Liver (tissue), 9 donors: ENCODE data around the gene FAM13A. TPM values are rescaled to one million over a fixed set of nuclear protein-coding genes. Genes with fewer than 3 reads are reported as not detected.

ENCODE experiments used
- DNase-seq: peaks from one replicate; pipeline ENCODE4 v3.0.0-alpha.2; 2017; ENCODE audit warnings: low spot score
- H3K27ac ChIP-seq, 2 donors: one replicate each; pipeline ENCODE4 v1.7.0; 2013; ENCODE audit warnings: inconsistent platforms in 2 of 2, low read length in 2 of 2, control low read depth in 1 of 2, low read depth in 1 of 2, mild to moderate bottlenecking in 1 of 2
- H3K27me3 ChIP-seq, 4 donors: one replicate each; pipeline versions ENCODE4 v1.6.1 to v1.7.0; 2013; ENCODE audit warnings: low read length in 3 of 4, inconsistent platforms in 1 of 4, mild to moderate bottlenecking in 1 of 4, moderate library complexity in 1 of 4; ENCODE audit not compliant: control insufficient read depth in 4 of 4, insufficient read depth in 4 of 4
- H3K36me3 ChIP-seq, 4 donors: one replicate each; pipeline versions ENCODE4 v1.6.1 to v1.7.0; 2013; ENCODE audit warnings: low read length in 3 of 4, mild to moderate bottlenecking in 3 of 4, low read depth in 1 of 4, moderate library complexity in 1 of 4; ENCODE audit not compliant: control insufficient read depth in 4 of 4, insufficient read depth in 3 of 4
- H3K4me1 ChIP-seq, 4 donors: one replicate each; pipeline versions ENCODE4 v1.6.1 to v1.7.0; 2013; ENCODE audit warnings: low read length in 3 of 4, mild to moderate bottlenecking in 3 of 4, moderate library complexity in 1 of 4; ENCODE audit not compliant: control insufficient read depth in 4 of 4, insufficient read depth in 4 of 4
- H3K4me3 ChIP-seq, 3 donors: one replicate each; pipeline versions ENCODE4 v1.6.1 to v1.7.0; 2013; ENCODE audit warnings: low read length in 3 of 3, control low read depth in 1 of 3, low read depth in 1 of 3, mild to moderate bottlenecking in 1 of 3
- H3K9ac ChIP-seq, 2 donors: one replicate each; pipeline ENCODE4 v1.7.0; 2013; ENCODE audit warnings: low read length in 2 of 2, mild to moderate bottlenecking in 2 of 2, moderate library complexity in 2 of 2, control low read depth in 1 of 2, low read depth in 1 of 2
- H3K9me3 ChIP-seq, 4 donors: one replicate each; pipeline versions ENCODE4 v1.6.1 to v1.7.0; 2013; ENCODE audit warnings: low read length in 3 of 4; ENCODE audit not compliant: control insufficient read depth in 4 of 4
- CTCF ChIP-seq: fragments of 150-350 bp; IDR thresholded peaks from 2 replicates; pipeline ENCODE4 v1.5.1; 2017; ENCODE audit warnings: improper control_type of control experiment, low read depth, low read length; ENCODE audit not compliant: missing input control
- EGR1 ChIP-seq, 2 donors: IDR thresholded peaks; 2 replicates each; pipeline ENCODE4 v1.6.1; 2016 to 2018; ENCODE audit warnings: antibody characterized with exemption in 2 of 2, low read depth in 2 of 2
- FOXA2 ChIP-seq: IDR thresholded peaks from 2 replicates; pipeline ENCODE4 v1.6.1; 2016; ENCODE audit warnings: antibody characterized with exemption
- GABPA ChIP-seq, 2 donors: IDR thresholded peaks in 1 of 2; conservative IDR thresholded peaks in 1 of 2; 2 replicates each; pipeline ENCODE4 v1.6.1; 2016; ENCODE audit warnings: antibody characterized with exemption in 2 of 2, mild to moderate bottlenecking in 1 of 2, moderate library complexity in 1 of 2
- HNF4A ChIP-seq, 2 donors: conservative IDR thresholded peaks; 2 replicates each; pipeline ENCODE4 v1.6.1; 2016; ENCODE audit warnings: antibody characterized with exemption in 2 of 2, mild to moderate bottlenecking in 2 of 2
- HNF4G ChIP-seq: IDR thresholded peaks from 2 replicates; pipeline ENCODE4 v1.6.1; 2016; ENCODE audit warnings: antibody characterized with exemption
- NR2F2 ChIP-seq: IDR thresholded peaks from 2 replicates; pipeline ENCODE4 v1.6.1; 2016; ENCODE audit warnings: antibody characterized with exemption
- RAD21 ChIP-seq, 2 donors: IDR thresholded peaks; 2 replicates each; pipeline ENCODE4 v1.6.1; 2016; ENCODE audit warnings: antibody characterized with exemption in 2 of 2, mild to moderate bottlenecking in 2 of 2
- REST ChIP-seq: IDR thresholded peaks from 2 replicates; pipeline ENCODE4 v1.6.1; 2016; ENCODE audit warnings: antibody characterized with exemption, mild to moderate bottlenecking
- RXRA ChIP-seq, 2 donors: IDR thresholded peaks; 2 replicates each; pipeline ENCODE4 v1.6.1; 2017 to 2018; ENCODE audit warnings: antibody characterized with exemption in 2 of 2, mild to moderate bottlenecking in 1 of 2
- TAF1 ChIP-seq: conservative IDR thresholded peaks from 2 replicates; pipeline ENCODE4 v1.6.1; 2016; ENCODE audit warnings: antibody characterized with exemption, mild to moderate bottlenecking
- YY1 ChIP-seq: IDR thresholded peaks from 2 replicates; pipeline ENCODE4 v1.6.1; 2016; ENCODE audit warnings: antibody characterized with exemption, mild to moderate bottlenecking
- WGBS: extraction: QIAGEN DNeasy Blood & Tissue Kit; methylation state at CpG from one replicate; pipeline ENCODE4 v1.1.7; 2013; 5-methylcytosine and 5-hydroxymethylcytosine counted together
- polyA plus RNA-seq, 2 donors: library from polyadenylated mRNA; stranded (reverse) in 1 of 2; unstranded in 1 of 2; fragments of 200-250 nt in 1 of 2; fragments of >200 nt in 1 of 2; fragmentation: Nextera tagmentation in 1 of 2; extraction: Ambion mirVana in 1 of 2; gene quantifications; one replicate each; pipeline versions ENCODE4 v1.2.1 to v1.2.3, GENCODE V29; 2013 to 2015
- total RNA-seq, 2 donors: library from RNA; depleted of rRNA; stranded (reverse); fragments of >200 nt; gene quantifications; one replicate each; pipeline ENCODE4 v1.2.3, GENCODE V29; 2014
- TF ChIP-seq, protein P1 (sequence below): IDR thresholded peaks from 2 replicates; pipeline ENCODE4 v1.6.1; 2016; ENCODE audit warnings: antibody characterized with exemption
- TF ChIP-seq, protein P2 (sequence below): IDR thresholded peaks from 2 replicates; pipeline ENCODE4 v1.6.1; 2016; ENCODE audit warnings: antibody characterized with exemption
- TF ChIP-seq, protein P3 (sequence below): IDR thresholded peaks from 2 replicates; pipeline ENCODE4 v1.6.1; 2016; ENCODE audit warnings: antibody characterized with exemption
- donor health status: healthy.
- donor health status: healthy.
- donor health status: healthy.
- donor health status: healthy.
- donor health status: healthy.

The FAM13A gene
- total and polyA plus RNA-seq, 4 donors: 14.9 to 52.9 (median 27.6) TPM

DNA sequence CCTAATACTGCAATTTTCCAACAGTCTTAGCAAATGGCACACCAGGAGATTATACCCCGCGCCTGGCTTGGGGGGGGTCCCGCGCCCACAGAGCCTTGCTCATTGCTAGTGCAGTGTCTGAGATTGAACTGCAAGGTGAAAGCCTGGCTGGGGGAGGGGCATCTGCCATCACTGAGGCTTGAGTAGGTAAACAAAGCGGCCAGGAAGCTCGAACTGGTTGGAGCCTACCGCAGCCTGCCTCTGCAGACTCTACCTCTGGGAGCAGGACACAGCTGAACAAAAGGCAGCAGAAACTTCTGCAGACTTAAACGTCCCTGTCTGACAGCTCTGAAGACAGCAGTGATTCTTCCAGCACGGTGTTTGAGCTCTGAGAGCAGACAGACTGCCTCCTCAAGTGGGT is 186.6 kb downstream of the FAM13A start:
- Histone ChIP-seq H3K4me1 (no peaks in the 10 kb centered on the region), H3K9me3 (no peaks in the 10 kb centered on the region), H3K36me3 (no peaks in the 10 kb centered on the region), H3K9ac (no peak overlapping the region), H3K27me3 (no peaks in the 10 kb centered on the region), H3K27ac (no peak overlapping the region), H3K4me3 (no peak overlapping the region)
- TF ChIP-seq YY1: no peak
- no peak for TF ChIP-seq TAF1
- no peak for TF ChIP-seq FOXA2
- DNase-seq: no peak
- WGBS: 92% methylated on average over 9 of the region's 9 CpGs

- H3K4me1 ChIP-seq: no peaks in the 10 kb centered on the region
- no peaks in the 10 kb centered on the region for H3K36me3 ChIP-seq
- no peak overlapping the region for H3K27ac ChIP-seq
- no peak for TF ChIP-seq RXRA (IDR thresholded peaks at IDR 0.05)
- TF ChIP-seq GABPA (IDR thresholded peaks at IDR 0.05 in 1 of 2, conservative IDR thresholded peaks at IDR 0.05 in 1 of 2): no peak
- TF ChIP-seq HNF4G: no peak
- TF ChIP-seq CTCF: no peak
- no peak for TF ChIP-seq HNF4A (conservative IDR thresholded peaks at IDR 0.05)
- TF ChIP-seq TAF1: no peak
- TF ChIP-seq, protein P1, sequence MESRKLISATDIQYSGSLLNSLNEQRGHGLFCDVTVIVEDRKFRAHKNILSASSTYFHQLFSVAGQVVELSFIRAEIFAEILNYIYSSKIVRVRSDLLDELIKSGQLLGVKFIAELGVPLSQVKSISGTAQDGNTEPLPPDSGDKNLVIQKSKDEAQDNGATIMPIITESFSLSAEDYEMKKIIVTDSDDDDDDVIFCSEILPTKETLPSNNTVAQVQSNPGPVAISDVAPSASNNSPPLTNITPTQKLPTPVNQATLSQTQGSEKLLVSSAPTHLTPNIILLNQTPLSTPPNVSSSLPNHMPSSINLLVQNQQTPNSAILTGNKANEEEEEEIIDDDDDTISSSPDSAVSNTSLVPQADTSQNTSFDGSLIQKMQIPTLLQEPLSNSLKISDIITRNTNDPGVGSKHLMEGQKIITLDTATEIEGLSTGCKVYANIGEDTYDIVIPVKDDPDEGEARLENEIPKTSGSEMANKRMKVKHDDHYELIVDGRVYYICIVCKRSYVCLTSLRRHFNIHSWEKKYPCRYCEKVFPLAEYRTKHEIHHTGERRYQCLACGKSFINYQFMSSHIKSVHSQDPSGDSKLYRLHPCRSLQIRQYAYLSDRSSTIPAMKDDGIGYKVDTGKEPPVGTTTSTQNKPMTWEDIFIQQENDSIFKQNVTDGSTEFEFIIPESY: no peak
- TF ChIP-seq, protein P2, sequence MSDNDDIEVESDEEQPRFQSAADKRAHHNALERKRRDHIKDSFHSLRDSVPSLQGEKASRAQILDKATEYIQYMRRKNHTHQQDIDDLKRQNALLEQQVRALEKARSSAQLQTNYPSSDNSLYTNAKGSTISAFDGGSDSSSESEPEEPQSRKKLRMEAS: no peak
- TF ChIP-seq, protein P3, sequence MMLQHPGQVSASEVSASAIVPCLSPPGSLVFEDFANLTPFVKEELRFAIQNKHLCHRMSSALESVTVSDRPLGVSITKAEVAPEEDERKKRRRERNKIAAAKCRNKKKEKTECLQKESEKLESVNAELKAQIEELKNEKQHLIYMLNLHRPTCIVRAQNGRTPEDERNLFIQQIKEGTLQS: no peak
- TF ChIP-seq EGR1 (IDR thresholded peaks at IDR 0.05; ENCODE audit: low read depth in 2 of 2): no peak
- TF ChIP-seq RAD21 (IDR thresholded peaks at IDR 0.05): no peak
- TF ChIP-seq NR2F2: no peak
- TF ChIP-seq YY1: no peak
- TF ChIP-seq FOXA2: no peak
- no peak for TF ChIP-seq REST
- 87% methylated on average over 3 of the region's 3 CpGs for WGBS
- H3K9ac ChIP-seq: no peak overlapping the region
- DNase-seq: no peak
- no peaks in the 10 kb centered on the region for H3K27me3 ChIP-seq
- H3K4me3 ChIP-seq: no peak overlapping the region
- no peaks in the 10 kb centered on the region for H3K9me3 ChIP-seq
These were observed 188.5 kb downstream of the FAM13A start for GRCh38 chr4:88868510-88868909.
